HepG2 (cell line): Measurements from ENCODE around the gene ANKRD40. TPM values are rescaled to one million over a fixed set of nuclear protein-coding genes. Genes with fewer than 3 reads are reported as not detected.

Source experiments
- ATF7-NPFF ChIP-seq: sonication (generic); formaldehyde crosslinking; IDR thresholded peaks from 2 replicates; pipeline ENCODE4 v1.8.1; 2023; ENCODE audit warnings: mild to moderate bottlenecking, low read depth, missing genetic modification reagents, moderate library complexity
- CTCF ChIP-seq: sonication (generic); formaldehyde crosslinking; IDR thresholded peaks from 2 replicates; pipeline ENCODE4 v1.5.0; 2020; ENCODE audit warnings: mild to moderate bottlenecking, missing genetic modification reagents, moderate library complexity
- EP300 ChIP-seq, 3 experiments: sonication (generic) in 1 of 3; formaldehyde crosslinking in 1 of 3; IDR thresholded peaks; 2 replicates each; pipeline versions ENCODE4 v1.5.1 to v1.6.1; 2011 to 2020; ENCODE audit warnings: low read depth in 2 of 3, low read length in 2 of 3, borderline replicate concordance in 1 of 3, improper control_type of control experiment in 1 of 3, mild to moderate bottlenecking in 1 of 3, missing genetic modification reagents in 1 of 3, moderate library complexity in 1 of 3
- ETS1 ChIP-seq: sonication (generic); formaldehyde crosslinking; IDR thresholded peaks from 2 replicates; pipeline ENCODE4 v1.4.0; 2020; ENCODE audit warnings: missing genetic modification reagents
- GABPB1 ChIP-seq: IDR thresholded peaks from 2 replicates; pipeline ENCODE4 v1.6.1; 2016; ENCODE audit warnings: mild to moderate bottlenecking, missing genetic modification reagents, moderate library complexity, missing compliant biosample characterization
- JUND ChIP-seq: sonication (generic); formaldehyde crosslinking; IDR thresholded peaks from 2 replicates; pipeline ENCODE4 v1.8.0; 2022; ENCODE audit warnings: mild to moderate bottlenecking, missing genetic modification reagents
- NFAT5 ChIP-seq: sonication (generic); formaldehyde crosslinking; IDR thresholded peaks from 2 replicates; pipeline ENCODE4 v1.4.0; 2020; ENCODE audit warnings: missing genetic modification reagents
- PCBP1 ChIP-seq: fragments of 200-400 bp; formaldehyde crosslinking; IDR thresholded peaks from 2 replicates; pipeline ENCODE4 v1.6.1; 2017; ENCODE audit warnings: mild to moderate bottlenecking, low read depth, low read length, borderline replicate concordance
- PHF5A ChIP-seq: IDR thresholded peaks from one replicate; pipeline ENCODE4 v1.6.1; 2018; ENCODE audit warnings: low read depth, missing genetic modification reagents; ENCODE audit not compliant: unreplicated experiment
- RFXAP ChIP-seq: sonication (generic); formaldehyde crosslinking; IDR thresholded peaks from 2 replicates; pipeline ENCODE4 v1.4.0; 2020; ENCODE audit warnings: missing genetic modification reagents, borderline replicate concordance
- SKIL ChIP-seq: sonication (generic); formaldehyde crosslinking; IDR thresholded peaks from 2 replicates; pipeline ENCODE4 v1.8.0; 2022; ENCODE audit warnings: missing genetic modification reagents, mild to moderate bottlenecking, moderate library complexity, borderline replicate concordance
- TBL1XR1 ChIP-seq: fragments of 150-350 bp; IDR thresholded peaks from 2 replicates; pipeline ENCODE4 v1.6.1; 2014; ENCODE audit warnings: borderline replicate concordance, low read length; ENCODE audit not compliant: partially characterized antibody
- ZBTB3 ChIP-seq: sonication (generic); formaldehyde crosslinking; IDR thresholded peaks from 2 replicates; pipeline ENCODE4 v1.4.0; 2020; ENCODE audit warnings: low read depth, mild to moderate bottlenecking, moderate library complexity, missing genetic modification reagents, borderline replicate concordance
- ZFP1 ChIP-seq: IDR thresholded peaks from 2 replicates; pipeline ENCODE4 v1.6.1; 2016
- ZNF331 ChIP-seq: sonication (generic); formaldehyde crosslinking; IDR thresholded peaks from 2 replicates; pipeline ENCODE4 v1.4.0; 2020; ENCODE audit warnings: missing genetic modification reagents
- ZNF552 ChIP-seq: sonication (generic); formaldehyde crosslinking; IDR thresholded peaks from 2 replicates; pipeline ENCODE4 v1.9.0; 2022; ENCODE audit warnings: missing genetic modification reagents, mild to moderate bottlenecking, borderline replicate concordance
- ZNF749 ChIP-seq: sonication (generic); formaldehyde crosslinking; IDR thresholded peaks from 2 replicates; pipeline ENCODE4 v1.8.0; 2022; ENCODE audit warnings: mild to moderate bottlenecking, missing genetic modification reagents, moderate library complexity, borderline replicate concordance
- ZNF792 ChIP-seq: IDR thresholded peaks from 2 replicates; pipeline ENCODE4 v1.6.1; 2016
- ZSCAN22 ChIP-seq: sonication (generic); formaldehyde crosslinking; IDR thresholded peaks from 2 replicates; pipeline ENCODE4 v1.4.0; 2020; ENCODE audit warnings: mild to moderate bottlenecking, missing genetic modification reagents
- polyA plus RNA-seq, 8 experiments: library from polyadenylated mRNA; depleted of rRNA in 3 of 8; stranded (reverse) in 7 of 8; unstranded in 1 of 8; fragments of >200 nt; fragmentation: Illumina TruSeq in 4 of 8; extraction: Trizol in 4 of 8; gene quantifications; 2 replicates each; pipeline versions ENCODE4 v1.2.1 to v1.2.3, GENCODE V29; 2011 to 2016; ENCODE audit warnings: low read depth in 4 of 8, missing spikeins in 1 of 8, mixed read lengths in 1 of 8; ENCODE audit not compliant: insufficient read depth in 1 of 8
- total RNA-seq, 5 experiments: library from RNA; depleted of rRNA; stranded (reverse); fragments of >200 nt; fragmentation: Illumina TruSeq; extraction: Trizol; gene quantifications; 2 replicates each; pipeline ENCODE4 v1.2.3, GENCODE V29; 2016; ENCODE audit warnings: low read depth in 1 of 5

The ANKRD40 gene
- total and polyA plus RNA-seq, 2 of the 13 experiments (the other 11 are each of a cell fraction or from before 2014, with no cell fraction given): 35.0 to 46.4 TPM

GRCh38 chr17:50661795-50662391, 45.8 kb downstream of the ANKRD40 start (continued):
- no peak for TF ChIP-seq NFAT5 (CRISPR knock-in tag)
- TF ChIP-seq TBL1XR1: peak; percentile 20
- TF ChIP-seq SKIL (CRISPR knock-in tag): no peak
- peak; percentile 31 to 94; a peak in 3 of 4 replicates for TF ChIP-seq EP300 (IDR thresholded peaks at IDR 0.05; ENCODE audit: low read depth in 2 of 2, low read length in 2 of 2)
- TF ChIP-seq EP300 (CRISPR knock-in tag; IDR thresholded peaks at IDR 0.05; ENCODE audit: borderline replicate concordance): peak; percentile 96
- peak; percentile 53; the same call in 1 of the 2 replicates for TF ChIP-seq GABPB1 (CRISPR knock-in tag)
- TF ChIP-seq ZNF792 (CRISPR knock-in tag): no peak
- TF ChIP-seq ZFP1 (CRISPR knock-in tag): no peak
- no peak for TF ChIP-seq ZSCAN22
- TF ChIP-seq ATF7-NPFF: 0 out of 2 replicates have a peak, but pooled peaks have one; percentile 56
- no peak for TF ChIP-seq PHF5A (CRISPR knock-in tag)
- TF ChIP-seq PCBP1: no peak
- TF ChIP-seq ZNF552 (CRISPR knock-in tag): no peak
- peak; percentile 51; the same call in 1 of the 2 replicates for TF ChIP-seq ZNF331
- TF ChIP-seq ZNF749: no peak
- no peak for TF ChIP-seq RFXAP
- TF ChIP-seq ZBTB3: peak; percentile 27; the same call in 1 of the 2 replicates
- no peak for TF ChIP-seq JUND (CRISPR knock-in tag)
- no peak for TF ChIP-seq ETS1 (CRISPR knock-in tag)
- no peak for TF ChIP-seq CTCF (CRISPR knock-in tag)
